HUES64 (cell line): ENCODE data around the gene DPH6.

Experiments used
- H3K27ac ChIP-seq: 2 replicates; pipeline ENCODE4 v1.7.0; 2013; ENCODE audit warnings: low read depth, low read length, inconsistent platforms
- H3K27me3 ChIP-seq: 2 replicates; pipeline ENCODE4 v1.6.1; 2013; ENCODE audit warnings: mild to moderate bottlenecking, low read length; ENCODE audit not compliant: insufficient read depth
- H3K36me3 ChIP-seq: 2 replicates; pipeline ENCODE4 v1.6.1; 2013; ENCODE audit warnings: mild to moderate bottlenecking, low read length; ENCODE audit not compliant: insufficient read depth
- H3K4me1 ChIP-seq: 2 replicates; pipeline ENCODE4 v1.6.1; 2013; ENCODE audit warnings: mild to moderate bottlenecking, low read length, moderate library complexity; ENCODE audit not compliant: insufficient read depth
- H3K4me3 ChIP-seq: 2 replicates; pipeline ENCODE4 v1.5.1; 2013; ENCODE audit warnings: mild to moderate bottlenecking, low read length, moderate library complexity
- H3K9ac ChIP-seq: 2 replicates; pipeline ENCODE4 v1.6.1; 2013; ENCODE audit warnings: mild to moderate bottlenecking, low read depth, low read length
- H3K9me3 ChIP-seq: 2 replicates; pipeline ENCODE4 v1.6.1; 2013; ENCODE audit warnings: low read depth, low read length; ENCODE audit not compliant: insufficient read depth
- WGBS: fragments of 150-250, 120-280 bp; methylation state at CpG from one replicate; pipeline ENCODE4 v1.1.7; 2013; ENCODE audit warnings: missing lambda C conversion rate; 5-methylcytosine and 5-hydroxymethylcytosine counted together

Gene DPH6

GRCh38 chr15:35484231-35484945, 61.6 kb downstream of the DPH6 start:
- Histone ChIP-seq H3K27me3 (no peaks in the 10 kb centered on the region), H3K36me3 (peaks cover 8% of the 10 kb centered on the region; the same call in 1 of the 2 replicates)
- WGBS: 98% methylated on average over 3 of the region's 5 CpGs

GRCh38 chr15:35481992-35482391, 64.0 kb downstream of the DPH6 start:
- H3K9me3 ChIP-seq: peaks cover 9% of the 10 kb centered on the region
- 69% methylated on average over 2 of the region's 2 CpGs for WGBS
- no peaks in the 10 kb centered on the region for H3K27me3 ChIP-seq
- no peak overlapping the region for H3K4me3 ChIP-seq
- no peak overlapping the region for H3K27ac ChIP-seq
- H3K4me1 ChIP-seq: peaks cover 29% of the 10 kb centered on the region
- H3K9ac ChIP-seq: no peak overlapping the region
- H3K36me3 ChIP-seq: peaks cover 3% of the 10 kb centered on the region; the same call in 1 of the 2 replicates

More at GRCh38 chr15:35484231-35484945, 61.6 kb downstream of the DPH6 start:
- H3K4me3 ChIP-seq: no peak overlapping the region
- H3K4me1 ChIP-seq: peaks cover 23% of the 10 kb centered on the region
- peaks cover 24% of the 10 kb centered on the region for H3K9me3 ChIP-seq
- H3K9ac ChIP-seq: no peak overlapping the region
- H3K27ac ChIP-seq: no peak overlapping the region

GRCh38 chr15:35481064-35481463, 64.9 kb downstream of the DPH6 start:
- 100% methylated on average over 1 of the region's 1 CpG for WGBS

GRCh38 chr15:35479423-35479822, 66.5 kb downstream of the DPH6 start:
- Histone ChIP-seq H3K9ac (no peak overlapping the region), H3K36me3 (peaks cover 3% of the 10 kb centered on the region; the same call in 1 of the 2 replicates), H3K4me3 (no peak overlapping the region), H3K9me3 (no peaks in the 10 kb centered on the region), H3K4me1 (peaks cover 29% of the 10 kb centered on the region), H3K27me3 (no peaks in the 10 kb centered on the region), H3K27ac (no peak overlapping the region)
- 43% methylated on average over 1 of the region's 1 CpG for WGBS

More at GRCh38 chr15:35481064-35481463, 64.9 kb downstream of the DPH6 start:
- no peak overlapping the region for H3K27ac ChIP-seq
- H3K27me3 ChIP-seq: no peaks in the 10 kb centered on the region
- H3K9me3 ChIP-seq: no peaks in the 10 kb centered on the region; the same call in 1 of the 2 replicates
- H3K36me3 ChIP-seq: peaks cover 3% of the 10 kb centered on the region; the same call in 1 of the 2 replicates
- H3K9ac ChIP-seq: no peak overlapping the region
- H3K4me3 ChIP-seq: no peak overlapping the region
- H3K4me1 ChIP-seq: peaks cover 29% of the 10 kb centered on the region

- H3K27me3 ChIP-seq: no peaks in the 10 kb centered on the region
- H3K9ac ChIP-seq: no peak overlapping the region
- no peak overlapping the region for H3K27ac ChIP-seq
- H3K9me3 ChIP-seq: no peaks in the 10 kb centered on the region
- H3K4me3 ChIP-seq: no peak overlapping the region
- WGBS: 90% methylated on average over 1 of the region's 4 CpGs
- no peaks in the 10 kb centered on the region for H3K36me3 ChIP-seq
- H3K4me1 ChIP-seq: peaks cover 29% of the 10 kb centered on the region
Measured at GRCh38 chr15:35477312-35478262, 68.4 kb downstream of the DPH6 start.

GRCh38 chr15:35471024-35471423, 74.9 kb downstream of the DPH6 start:
- Histone ChIP-seq H3K4me1 (no peaks in the 10 kb centered on the region), H3K9me3 (no peaks in the 10 kb centered on the region), H3K4me3 (no peak overlapping the region), H3K9ac (no peak overlapping the region), H3K27ac (no peak overlapping the region), H3K36me3 (no peaks in the 10 kb centered on the region), H3K27me3 (no peaks in the 10 kb centered on the region)

- no peaks in the 10 kb centered on the region for H3K4me1 ChIP-seq
- no peak overlapping the region for H3K27ac ChIP-seq
- no peak overlapping the region for H3K9ac ChIP-seq
- H3K36me3 ChIP-seq: no peaks in the 10 kb centered on the region
- 93% methylated on average over 7 of the region's 7 CpGs for WGBS
- no peaks in the 10 kb centered on the region for H3K9me3 ChIP-seq
- H3K4me3 ChIP-seq: no peak overlapping the region
- H3K27me3 ChIP-seq: no peaks in the 10 kb centered on the region
Measured at GRCh38 chr15:35470441-35470840, 75.5 kb downstream of the DPH6 start.

- Histone ChIP-seq H3K9ac (no peak overlapping the region), H3K36me3 (no peaks in the 10 kb centered on the region), H3K4me3 (no peak overlapping the region), H3K27me3 (no peaks in the 10 kb centered on the region), H3K27ac (no peak overlapping the region), H3K4me1 (no peaks in the 10 kb centered on the region), H3K9me3 (no peaks in the 10 kb centered on the region)
- WGBS: no CpG with 5 or more reads among the region's 2 CpGs
Measured at GRCh38 chr15:35466476-35466875, 79.5 kb downstream of the DPH6 start.

GRCh38 chr15:35465783-35466182, 80.2 kb downstream of the DPH6 start:
- H3K36me3 ChIP-seq: no peaks in the 10 kb centered on the region
- no peaks in the 10 kb centered on the region for H3K4me1 ChIP-seq
- no peaks in the 10 kb centered on the region for H3K9me3 ChIP-seq
- no peak overlapping the region for H3K9ac ChIP-seq
- H3K27ac ChIP-seq: no peak overlapping the region
- no peak overlapping the region for H3K4me3 ChIP-seq
- no peaks in the 10 kb centered on the region for H3K27me3 ChIP-seq

GRCh38 chr15:35460616-35461015, 85.3 kb downstream of the DPH6 start:
- H3K9me3 ChIP-seq: no peaks in the 10 kb centered on the region
- H3K27me3 ChIP-seq: no peaks in the 10 kb centered on the region
- no peak overlapping the region for H3K9ac ChIP-seq
- no peak overlapping the region for H3K27ac ChIP-seq
- 71% methylated on average over 4 of the region's 4 CpGs for WGBS
- no peaks in the 10 kb centered on the region for H3K4me1 ChIP-seq
- H3K36me3 ChIP-seq: no peaks in the 10 kb centered on the region
- no peak overlapping the region for H3K4me3 ChIP-seq

- Histone ChIP-seq H3K9ac (no peak overlapping the region), H3K27me3 (no peaks in the 10 kb centered on the region), H3K9me3 (no peaks in the 10 kb centered on the region), H3K36me3 (no peaks in the 10 kb centered on the region), H3K4me1 (no peaks in the 10 kb centered on the region), H3K27ac (no peak overlapping the region), H3K4me3 (no peak overlapping the region)
- WGBS: 93% methylated on average over 4 of the region's 7 CpGs
Measured at GRCh38 chr15:35458176-35458856, 87.6 kb downstream of the DPH6 start.
